CD14-positive monocyte (primary cell): ENCODE results near the gene PANK4. TPM values are rescaled to one million over a fixed set of nuclear protein-coding genes. Genes with fewer than 3 reads are reported as not detected.

Source experiments
- DNase-seq, 3 donors: peaks; one replicate each; pipeline ENCODE4 v3.0.0-alpha.2; 2011 to 2022
- H2AFZ ChIP-seq: 2 replicates; pipeline ENCODE4 v1.6.0; 2012; ENCODE audit warnings: mild to moderate bottlenecking, low read depth, low read length, inconsistent platforms; ENCODE audit not compliant: insufficient read depth, poor library complexity, severe bottlenecking
- H3K27ac ChIP-seq, 2 donors: 1 replicate in 1 of 2; 2 replicates in 1 of 2; pipeline ENCODE4 v1.5.1; 2012 to 2013; ENCODE audit warnings: low read length in 2 of 2, control low read depth in 1 of 2, inconsistent platforms in 1 of 2, low read depth in 1 of 2, mild to moderate bottlenecking in 1 of 2
- H3K27me3 ChIP-seq, 2 donors: one replicate each; pipeline versions ENCODE4 v1.6.0 to v1.6.1; 2011 to 2013; ENCODE audit warnings: low read length in 2 of 2; ENCODE audit not compliant: control insufficient read depth in 2 of 2, insufficient read depth in 2 of 2
- H3K36me3 ChIP-seq, 2 donors: replicated peaks in 1 of 2; 1 replicate in 1 of 2; 2 replicates in 1 of 2; pipeline versions ENCODE4 v1.5.1 to v1.6.1; 2012 to 2013; ENCODE audit warnings: low read length in 2 of 2, control low read depth in 1 of 2, inconsistent platforms in 1 of 2, mild to moderate bottlenecking in 1 of 2; ENCODE audit not compliant: insufficient read depth in 2 of 2, control insufficient read depth in 1 of 2
- H3K4me1 ChIP-seq, 2 donors: 1 replicate in 1 of 2; 2 replicates in 1 of 2; pipeline versions ENCODE4 v1.5.1 to v1.6.1; 2012 to 2013; ENCODE audit warnings: low read length in 2 of 2, control low read depth in 1 of 2, inconsistent platforms in 1 of 2, mild to moderate bottlenecking in 1 of 2, moderate library complexity in 1 of 2; ENCODE audit not compliant: insufficient read depth in 2 of 2, control insufficient read depth in 1 of 2
- H3K4me2 ChIP-seq: replicated peaks from 2 replicates; pipeline ENCODE3; 2012; ENCODE audit warnings: low read length, moderate library complexity, mild to moderate bottlenecking; ENCODE audit not compliant: poor library complexity, severe bottlenecking; ENCODE audit errors: extremely low read depth
- H3K4me3 ChIP-seq, 3 experiments: fragments of 200-600 bp in 1 of 3; sonication (generic) in 1 of 3; replicated peaks in 1 of 3; 1 replicate in 2 of 3; 2 replicates in 1 of 3; pipeline ENCODE4 v1.5.1; 2011 to 2013; ENCODE audit warnings: low read length in 3 of 3, mild to moderate bottlenecking in 3 of 3, control low read depth in 2 of 3, low read depth in 2 of 3, inconsistent platforms in 1 of 3, moderate library complexity in 1 of 3
- H3K79me2 ChIP-seq: 2 replicates; pipeline ENCODE4 v1.6.0; 2012; ENCODE audit warnings: mild to moderate bottlenecking, control low read depth, inconsistent platforms, low read length, moderate library complexity; ENCODE audit not compliant: insufficient read depth
- H3K9ac ChIP-seq: 2 replicates; pipeline ENCODE4 v1.6.0; 2017; ENCODE audit warnings: low read length, mild to moderate bottlenecking; ENCODE audit not compliant: insufficient read depth, poor library complexity, severe bottlenecking
- H3K9me3 ChIP-seq, 2 donors: replicated peaks in 1 of 2; 1 replicate in 1 of 2; 2 replicates in 1 of 2; pipeline versions ENCODE4 v1.5.1 to v1.6.1; 2012 to 2013; ENCODE audit warnings: low read length in 2 of 2, control low read depth in 1 of 2; ENCODE audit not compliant: control insufficient read depth in 1 of 2, insufficient read depth in 1 of 2
- H4K20me1 ChIP-seq: 2 replicates; pipeline ENCODE4 v1.6.0; 2012; ENCODE audit warnings: mild to moderate bottlenecking, low read length, control low read depth, moderate library complexity; ENCODE audit not compliant: insufficient read depth
- H3K27ac Mint-ChIP-seq, 7 donors: one replicate each; pipeline ENCODE4 v1.8.0; 2020; ENCODE audit warnings: mild to moderate bottlenecking in 7 of 7, mixed read lengths in 7 of 7, moderate library complexity in 6 of 7, inconsistent platforms in 2 of 7
- H3K27me3 Mint-ChIP-seq, 3 donors: one replicate each; pipeline ENCODE4 v1.8.0; 2021 to 2022; ENCODE audit warnings: low read depth in 3 of 3, mild to moderate bottlenecking in 3 of 3, mixed read lengths in 3 of 3, moderate library complexity in 3 of 3, inconsistent platforms in 1 of 3
- H3K36me3 Mint-ChIP-seq, 2 donors: one replicate each; pipeline ENCODE4 v1.8.0; 2020; ENCODE audit warnings: mixed read lengths in 2 of 2, inconsistent platforms in 1 of 2, mild to moderate bottlenecking in 1 of 2
- H3K4me1 Mint-ChIP-seq: one replicate; pipeline ENCODE4 v1.8.0; 2020; ENCODE audit warnings: mild to moderate bottlenecking, mixed read lengths
- H3K4me3 Mint-ChIP-seq, 2 donors: one replicate each; pipeline ENCODE4 v1.8.0; 2020; ENCODE audit warnings: mild to moderate bottlenecking in 2 of 2, mixed read lengths in 2 of 2, moderate library complexity in 1 of 2
- H3K9me3 Mint-ChIP-seq, 7 donors: one replicate each; pipeline ENCODE4 v1.8.0; 2020 to 2022; ENCODE audit warnings: mixed read lengths in 7 of 7, mild to moderate bottlenecking in 6 of 7, moderate library complexity in 6 of 7, inconsistent platforms in 2 of 7
- CTCF ChIP-seq: fragments of 200-600 bp; IDR thresholded peaks from one replicate; pipeline ENCODE4 v1.8.0; 2022; ENCODE audit warnings: antibody characterized with exemption, mild to moderate bottlenecking
- WGBS: methylation state at CpG from one replicate; pipeline ENCODE4 v1.1.5; 2013; ENCODE audit warnings: missing lambda C conversion rate; ENCODE audit not compliant: insufficient coverage; 5-methylcytosine and 5-hydroxymethylcytosine counted together
- intact Hi-C, 2 donors: fragments of 100-400 bp; cut with micrococcal nuclease; formaldehyde crosslinking; loops; one replicate each; pipeline versions ENCODE4 v1.15.0 to v1.15.1; 2023
- polyA plus RNA-seq, 3 donors: library from polyadenylated mRNA; depleted of rRNA in 1 of 3; unstranded in 2 of 3; stranded (reverse) in 1 of 3; fragments of 300-500 nt in 2 of 3; fragments of >200 nt in 1 of 3; fragmentation: Illumina TruSeq in 2 of 3; gene quantifications; 1 replicate in 2 of 3; 2 replicates in 1 of 3; pipeline ENCODE4 v1.2.3, GENCODE V29; 2012 to 2021

Gene PANK4
- polyA plus RNA-seq, 3 donors = 11.9 to 30.2 (median 13.7) TPM

DNA sequence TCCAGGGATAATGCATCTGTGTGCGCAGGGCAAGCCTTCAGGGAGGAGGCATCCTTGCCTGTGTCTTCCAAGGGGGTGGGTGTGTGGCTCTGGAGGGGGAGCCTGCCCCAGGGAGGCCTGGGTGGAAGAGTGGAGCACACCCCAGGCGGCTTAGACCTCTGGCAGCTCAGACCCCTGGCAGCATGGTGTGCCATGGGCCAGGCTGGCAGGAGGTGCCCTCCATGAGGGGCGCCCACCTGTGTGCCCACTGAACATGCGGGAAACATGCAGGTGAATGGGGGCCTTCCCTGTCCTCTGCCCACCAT lies 1.1 kb upstream of the PANK4 start:
- H3K27ac Mint-ChIP-seq = no peak overlapping the region
- WGBS = 97% methylated on average over 3 of the region's 4 CpGs
- peaks cover 43% of the 10 kb centered on the region for H4K20me1 ChIP-seq
- H3K4me1 Mint-ChIP-seq = peaks cover 31% of the 10 kb centered on the region
- peaks cover 30 to 50% of the 10 kb centered on the region in 2 donors for H3K27me3 ChIP-seq
- H3K36me3 Mint-ChIP-seq = peaks cover 9 to 12% of the 10 kb centered on the region in 2 donors
- H3K36me3 ChIP-seq = peaks cover 0 to 3% of the 10 kb centered on the region in 2 donors
- peaks cover 0 to 11% (median 0%) of the 10 kb centered on the region in 7 donors for H3K9me3 Mint-ChIP-seq
- no peak overlapping the region for H3K27ac ChIP-seq
- H3K79me2 ChIP-seq = peaks cover 35% of the 10 kb centered on the region
- TF ChIP-seq CTCF = no peak
- H3K9me3 ChIP-seq = no peaks in the 10 kb centered on the region
- H3K4me1 ChIP-seq = peaks cover 31 to 42% of the 10 kb centered on the region in 2 donors
- intact Hi-C loops = loop anchor here (2.0 to 10.0 kb wide), 6 partner anchors 19 to 323 kb away; partner anchors contain the start of genes MORN1 (in 1 of the 2), PEX10 (in 1 of the 2), PRXL2B (in 1 of the 2) and RER1 (in 1 of the 2)
- H3K27me3 Mint-ChIP-seq = peaks cover 33 to 59% (median 49%) of the 10 kb centered on the region in 3 donors
- no peak overlapping the region for H2AFZ ChIP-seq
- H3K4me2 ChIP-seq = no peak overlapping the region
- no peak for DNase-seq
- no peak overlapping the region for H3K9ac ChIP-seq
- no peak overlapping the region for H3K4me3 ChIP-seq
- H3K4me3 Mint-ChIP-seq = peak overlapping the region in 1 of 2 donors; percentile 76

DNA sequence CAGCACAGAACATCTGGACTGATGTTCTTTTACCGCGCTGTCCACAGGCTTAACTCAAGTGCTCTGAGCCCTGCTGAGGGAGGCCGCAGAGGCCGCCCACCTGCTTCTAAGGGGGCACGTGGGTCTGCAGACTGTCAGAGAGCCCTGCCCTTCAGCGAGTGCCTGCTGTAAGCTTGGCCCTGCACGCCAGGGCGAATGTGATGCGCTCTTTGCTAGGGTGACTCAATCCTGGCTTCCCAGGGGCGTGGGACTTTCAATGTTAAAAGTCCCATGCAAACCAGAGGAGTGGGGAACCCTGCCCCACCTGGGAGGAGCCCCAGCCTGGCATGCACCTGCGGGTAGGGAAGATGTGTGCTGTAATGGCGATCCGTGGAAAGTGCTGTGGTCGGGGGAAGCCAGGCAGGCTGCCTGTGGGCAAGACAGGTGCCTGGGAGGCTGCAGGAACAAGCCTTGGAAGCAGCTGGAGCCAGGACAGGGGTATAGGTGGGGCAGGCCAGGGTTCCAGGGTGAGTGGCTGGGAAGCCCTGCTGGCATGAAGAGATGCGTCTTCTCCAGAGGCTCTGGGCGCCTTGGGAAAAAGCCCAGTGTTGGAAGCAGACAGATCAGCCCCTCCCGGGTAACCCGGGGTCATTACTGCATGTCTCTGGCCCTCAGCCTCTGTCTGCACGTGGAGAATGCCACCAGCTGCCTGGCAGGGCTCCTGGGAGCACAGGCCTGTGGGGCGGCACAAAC lies 594 bp upstream of the PANK4 start:
- Histone ChIP-seq H3K36me3 (peaks cover 0 to 8% of the 10 kb centered on the region in 2 donors), H3K27me3 (peaks cover 30 to 45% of the 10 kb centered on the region in 2 donors), H3K9ac (no peak overlapping the region), H3K79me2 (peaks cover 40% of the 10 kb centered on the region), H4K20me1 (peaks cover 48% of the 10 kb centered on the region), H3K4me1 (peaks cover 31 to 42% of the 10 kb centered on the region in 2 donors), H2AFZ (peak overlapping the region; percentile 71), H3K4me2 (peak overlapping the region; percentile 96), H3K27ac (no peak overlapping the region), H3K9me3 (no peaks in the 10 kb centered on the region), H3K4me3 (peak overlapping the region in 2 of 3 experiments; percentile 44 to 91)
- Mint-ChIP-seq H3K36me3 (peaks cover 12 to 17% of the 10 kb centered on the region in 2 donors), H3K27me3 (peaks cover 32 to 54% (median 45%) of the 10 kb centered on the region in 3 donors), H3K4me3 (peak overlapping the region; percentile 51 to 76), H3K9me3 (peaks cover 0 to 11% (median 0%) of the 10 kb centered on the region in 7 donors), H3K4me1 (peaks cover 31% of the 10 kb centered on the region), H3K27ac (peak overlapping the region in 1 of 7 donors; percentile 76)
- intact Hi-C loops = loop anchor here (1.0 to 10.0 kb wide), 8 partner anchors 20 to 322 kb away; partner anchors contain the start of genes PEX10 (in 2 of the 2), MORN1 (in 1 of the 2), PRXL2B (in 1 of the 2) and RER1 (in 1 of the 2)
- no peak for TF ChIP-seq CTCF
- peak; percentile 29 to 75 (median 50) for DNase-seq
- whole genome bisulfite sequencing = 48% methylated on average over 20 of the region's 20 CpGs
